Activated CD4-positive, alpha-beta T cell treated with anti-CD3 and anti-CD28 coated beads, Interleukin-2, amount 10 ng/mL, durations not matched to agents 24 days and 14 days (primary cell): ENCODE results near the gene CHI3L1. TPM values are rescaled to one million over a fixed set of nuclear protein-coding genes. Genes with fewer than 3 reads are reported as not detected.
A peak's percentile ranks its signal among the peaks of the same experiment; 100 is the strongest.

Experiments used
- DNase-seq: peaks from one replicate; pipeline ENCODE4 v3.0.0; 2022
- H3K27ac Mint-ChIP-seq: one replicate; pipeline ENCODE4 v1.8.0; 2022; ENCODE audit warnings: mild to moderate bottlenecking, mixed read lengths
- H3K27me3 Mint-ChIP-seq: one replicate; pipeline ENCODE4 v1.8.0; 2022; ENCODE audit warnings: mixed read lengths
- H3K36me3 Mint-ChIP-seq: one replicate; pipeline ENCODE4 v1.8.0; 2022; ENCODE audit warnings: low read depth, mild to moderate bottlenecking, mixed read lengths
- H3K4me1 Mint-ChIP-seq: one replicate; pipeline ENCODE4 v1.8.0; 2021; ENCODE audit warnings: mixed read lengths
- H3K4me3 Mint-ChIP-seq: one replicate; pipeline ENCODE4 v1.8.0; 2022; ENCODE audit warnings: mild to moderate bottlenecking, moderate library complexity, mixed read lengths
- H3K9me3 Mint-ChIP-seq: one replicate; pipeline ENCODE4 v1.8.0; 2021; ENCODE audit warnings: mixed read lengths
- intact Hi-C: fragments of 100-400 bp; cut with micrococcal nuclease; formaldehyde crosslinking; loops from one replicate; pipeline ENCODE4 v1.15.1; 2023
- total RNA-seq: library from RNA; stranded (reverse); gene quantifications from 2 replicates; pipeline ENCODE4 v1.2.3, GENCODE V29; 2022

The CHI3L1 gene
- total RNA-seq, 1 donor from 2014 or later = not detected

- no peak for DNase-seq
- intact Hi-C loops = no loop called here
- Mint-ChIP-seq H3K4me1 (no peaks in the 10 kb centered on the region), H3K9me3 (no peaks in the 10 kb centered on the region), H3K36me3 (no peaks in the 10 kb centered on the region), H3K4me3 (no peak overlapping the region), H3K27me3 (peaks cover 7% of the 10 kb centered on the region), H3K27ac (no peak overlapping the region)
Measured at GRCh38 chr1:203140743-203141520, 45.6 kb downstream of the CHI3L1 start.

GRCh38 chr1:203139976-203140475 lies 46.5 kb downstream of the CHI3L1 start:
- Mint-ChIP-seq H3K27ac (no peak overlapping the region), H3K4me1 (no peaks in the 10 kb centered on the region), H3K27me3 (peaks cover 7% of the 10 kb centered on the region), H3K4me3 (no peak overlapping the region), H3K9me3 (no peaks in the 10 kb centered on the region), H3K36me3 (no peaks in the 10 kb centered on the region)
- intact Hi-C loops = no loop called here
- DNase-seq = no peak

GRCh38 chr1:203138066-203138465 lies 48.4 kb downstream of the CHI3L1 start:
- Mint-ChIP-seq H3K27me3 (peaks cover 11% of the 10 kb centered on the region), H3K4me1 (no peaks in the 10 kb centered on the region)
- intact Hi-C loops = no loop called here

GRCh38 chr1:203137324-203137723 lies 49.2 kb downstream of the CHI3L1 start:
- Mint-ChIP-seq H3K27me3 (peaks cover 11% of the 10 kb centered on the region), H3K36me3 (no peaks in the 10 kb centered on the region), H3K4me3 (no peak overlapping the region), H3K9me3 (no peaks in the 10 kb centered on the region), H3K27ac (no peak overlapping the region), H3K4me1 (no peaks in the 10 kb centered on the region)
- DNase-seq = no peak
- intact Hi-C loops = no loop called here

More at GRCh38 chr1:203138066-203138465, 48.4 kb downstream of the CHI3L1 start:
- Mint-ChIP-seq H3K27ac (no peak overlapping the region), H3K9me3 (no peaks in the 10 kb centered on the region), H3K36me3 (no peaks in the 10 kb centered on the region), H3K4me3 (no peak overlapping the region)
- no peak for DNase-seq

GRCh38 chr1:203136409-203137042 lies 50.0 kb downstream of the CHI3L1 start:
- no peak overlapping the region for H3K27ac Mint-ChIP-seq
- no peak overlapping the region for H3K4me3 Mint-ChIP-seq
- H3K4me1 Mint-ChIP-seq = no peaks in the 10 kb centered on the region
- peaks cover 11% of the 10 kb centered on the region for H3K27me3 Mint-ChIP-seq
- no peak for DNase-seq
- H3K9me3 Mint-ChIP-seq = no peaks in the 10 kb centered on the region
- intact Hi-C loops = no loop called here
- no peaks in the 10 kb centered on the region for H3K36me3 Mint-ChIP-seq

- DNase-seq = peak; percentile 62
- no peaks in the 10 kb centered on the region for H3K36me3 Mint-ChIP-seq
- H3K4me3 Mint-ChIP-seq = no peak overlapping the region
- intact Hi-C loops = no loop called here
- H3K27ac Mint-ChIP-seq = no peak overlapping the region
- H3K9me3 Mint-ChIP-seq = no peaks in the 10 kb centered on the region
- no peaks in the 10 kb centered on the region for H3K4me1 Mint-ChIP-seq
- peaks cover 11% of the 10 kb centered on the region for H3K27me3 Mint-ChIP-seq
Measured at GRCh38 chr1:203135636-203136305, 50.7 kb downstream of the CHI3L1 start.

GRCh38 chr1:203133970-203134725 lies 52.4 kb downstream of the CHI3L1 start:
- Mint-ChIP-seq H3K4me1 (no peaks in the 10 kb centered on the region), H3K36me3 (no peaks in the 10 kb centered on the region), H3K27me3 (peaks cover 17% of the 10 kb centered on the region), H3K4me3 (no peak overlapping the region), H3K27ac (no peak overlapping the region), H3K9me3 (no peaks in the 10 kb centered on the region)
- DNase-seq = no peak
- intact Hi-C loops = no loop called here

GRCh38 chr1:203131548-203132200 lies 54.8 kb downstream of the CHI3L1 start:
- Mint-ChIP-seq H3K36me3 (no peaks in the 10 kb centered on the region), H3K4me1 (peaks cover 7% of the 10 kb centered on the region), H3K4me3 (no peak overlapping the region), H3K27me3 (peaks cover 31% of the 10 kb centered on the region), H3K27ac (no peak overlapping the region), H3K9me3 (no peaks in the 10 kb centered on the region)
- DNase-seq = no peak
- intact Hi-C loops = no loop called here

- H3K9me3 Mint-ChIP-seq = no peaks in the 10 kb centered on the region
- peaks cover 7% of the 10 kb centered on the region for H3K4me1 Mint-ChIP-seq
- no peak overlapping the region for H3K4me3 Mint-ChIP-seq
- H3K27ac Mint-ChIP-seq = no peak overlapping the region
- intact Hi-C loops = no loop called here
- H3K27me3 Mint-ChIP-seq = peaks cover 38% of the 10 kb centered on the region
- H3K36me3 Mint-ChIP-seq = no peaks in the 10 kb centered on the region
- no peak for DNase-seq
Measured at GRCh38 chr1:203130358-203130985, 56.0 kb downstream of the CHI3L1 start.

- Mint-ChIP-seq H3K36me3 (no peaks in the 10 kb centered on the region), H3K27me3 (peaks cover 44% of the 10 kb centered on the region), H3K27ac (no peak overlapping the region), H3K9me3 (no peaks in the 10 kb centered on the region), H3K4me3 (no peak overlapping the region), H3K4me1 (peaks cover 7% of the 10 kb centered on the region)
- intact Hi-C loops = no loop called here
- DNase-seq = no peak
Measured at GRCh38 chr1:203129501-203130231, 56.8 kb downstream of the CHI3L1 start.
